Uterus (tissue), 4 donors: Measurements from ENCODE around the gene MESP1. TPM values are rescaled to one million over a fixed set of nuclear protein-coding genes. Genes with fewer than 3 reads are reported as not detected.
"Not testable (repeated sequence)": the region's sequence is repeated elsewhere in the genome, so short reads cannot be mapped to it uniquely, and the experiment has no call there.

ENCODE experiments used
- DNase-seq, 2 donors: peaks; one replicate each; pipeline ENCODE4 v3.0.0-alpha.2; 2019 to 2020
- H3K27ac ChIP-seq, 2 donors: fragments of 200-600 bp; sonication (generic); 1 replicate in 1 of 2; 2 replicates in 1 of 2; pipeline ENCODE4 v1.5.1; 2016 to 2018
- H3K27me3 ChIP-seq, 2 donors: fragments of 200-600 bp; sonication (generic); one replicate each; pipeline ENCODE4 v1.5.1; 2018 to 2019; ENCODE audit warnings: control low read depth in 1 of 2
- H3K36me3 ChIP-seq, 2 donors: fragments of 200-600 bp; sonication (generic); one replicate each; pipeline ENCODE4 v1.5.1; 2019; ENCODE audit warnings: control low read depth in 1 of 2
- H3K4me1 ChIP-seq, 2 donors: fragments of 200-600 bp; sonication (generic); one replicate each; pipeline ENCODE4 v1.5.1; 2018 to 2019; ENCODE audit warnings: control low read depth in 1 of 2
- H3K4me3 ChIP-seq, 2 donors: fragments of 200-600 bp; sonication (generic); 1 replicate in 1 of 2; 2 replicates in 1 of 2; pipeline ENCODE4 v1.5.1; 2018 to 2019; ENCODE audit warnings: mild to moderate bottlenecking in 1 of 2
- H3K9me3 ChIP-seq, 2 donors: fragments of 200-600 bp; sonication (generic); one replicate each; pipeline ENCODE4 v1.5.1; 2019; ENCODE audit warnings: control low read depth in 1 of 2
- CTCF ChIP-seq, 4 experiments: fragments of 200-600 bp in 2 of 4; fragments of 450-650 bp in 2 of 4; sonication (generic) in 2 of 4; IDR thresholded peaks; one replicate each; pipeline ENCODE4 v1.5.1; 2016 to 2019; ENCODE audit warnings: antibody characterized with exemption in 4 of 4, mild to moderate bottlenecking in 2 of 4, moderate library complexity in 1 of 4
- POLR2A ChIP-seq, 2 donors: fragments of 450-650 bp; IDR thresholded peaks; one replicate each; pipeline ENCODE4 v1.6.1; 2016; ENCODE audit warnings: antibody characterized with exemption in 2 of 2, mild to moderate bottlenecking in 1 of 2, moderate library complexity in 1 of 2
- intact Hi-C: fragments of 100-400 bp; cut with DNase I; formaldehyde crosslinking; loops from one replicate; pipeline ENCODE4 v1.15.1; 2023; ENCODE audit warnings: low total_unique reads
- total RNA-seq, 4 donors: library from RNA; depleted of rRNA in 3 of 4; stranded (reverse); fragments of >200 nt in 3 of 4; gene quantifications; one replicate each; pipeline versions ENCODE4 v1.1.0 to v1.2.4, GENCODE V29; 2014 to 2023
- donor health status: DM: yes; HTN: yes; CAD: no.

MESP1 gene
- total RNA-seq, 4 donors from 2014 or later: 1.0 to 6.5 (median 2.7) TPM; not detected in 1

- no peak overlapping the region for H3K27ac ChIP-seq
- no peaks in the 10 kb centered on the region for H3K36me3 ChIP-seq
- no peak for TF ChIP-seq POLR2A (IDR thresholded peaks at IDR 0.05)
- no peak for TF ChIP-seq CTCF (IDR thresholded peaks at IDR 0.05)
- H3K27me3 ChIP-seq: no peaks in the 10 kb centered on the region
- no peaks in the 10 kb centered on the region for H3K9me3 ChIP-seq
- no peak overlapping the region for H3K4me3 ChIP-seq
- no peak for DNase-seq
- H3K4me1 ChIP-seq: no peaks in the 10 kb centered on the region
- intact Hi-C loops: no loop called here
Observed at GRCh38 chr15:89783111-89783860, 32.2 kb upstream of the MESP1 start.

- H3K4me1 ChIP-seq, H3K27me3 ChIP-seq, H3K4me3 ChIP-seq, H3K27ac ChIP-seq, intact Hi-C loops, H3K9me3 ChIP-seq, H3K36me3 ChIP-seq, DNase-seq: not testable (repeated sequence)
Observed at GRCh38 chr15:89782619-89782950, 31.5 kb upstream of the MESP1 start.

- Histone ChIP-seq H3K36me3 (no peaks in the 10 kb centered on the region), H3K9me3 (no peaks in the 10 kb centered on the region), H3K27me3 (no peaks in the 10 kb centered on the region), H3K27ac (no peak overlapping the region), H3K4me3 (no peak overlapping the region), H3K4me1 (no peaks in the 10 kb centered on the region)
- no peak for DNase-seq
- intact Hi-C loops: no loop called here
- TF ChIP-seq CTCF (IDR thresholded peaks at IDR 0.05) (no peak), POLR2A (IDR thresholded peaks at IDR 0.05) (no peak)
Observed at GRCh38 chr15:89781891-89782618, 31.0 kb upstream of the MESP1 start.

GRCh38 chr15:89781055-89781454 is 30.0 kb upstream of the MESP1 start:
- H3K4me3 ChIP-seq: no peak overlapping the region
- no peak overlapping the region for H3K27ac ChIP-seq
- DNase-seq: no peak

GRCh38 chr15:89780601-89781000 is 29.6 kb upstream of the MESP1 start:
- no peak for DNase-seq
- no peaks in the 10 kb centered on the region for H3K36me3 ChIP-seq

More at GRCh38 chr15:89781055-89781454, 30.0 kb upstream of the MESP1 start:
- Histone ChIP-seq H3K9me3 (no peaks in the 10 kb centered on the region), H3K36me3 (no peaks in the 10 kb centered on the region), H3K27me3 (no peaks in the 10 kb centered on the region), H3K4me1 (no peaks in the 10 kb centered on the region)
- TF ChIP-seq POLR2A (IDR thresholded peaks at IDR 0.05) (no peak), CTCF (IDR thresholded peaks at IDR 0.05) (no peak)
- intact Hi-C loops: no loop called here

More at GRCh38 chr15:89780601-89781000, 29.6 kb upstream of the MESP1 start:
- Histone ChIP-seq H3K27ac (no peak overlapping the region), H3K9me3 (no peaks in the 10 kb centered on the region), H3K27me3 (no peaks in the 10 kb centered on the region), H3K4me1 (no peaks in the 10 kb centered on the region), H3K4me3 (no peak overlapping the region)
- no peak for TF ChIP-seq CTCF (IDR thresholded peaks at IDR 0.05)
- no peak for TF ChIP-seq POLR2A (IDR thresholded peaks at IDR 0.05)
- intact Hi-C loops: no loop called here
